Measurements from ENCODE around the gene BRMS1. TPM values are rescaled to one million over a fixed set of nuclear protein-coding genes. Genes with fewer than 3 reads are reported as not detected.
A peak's percentile ranks its signal among the peaks of the same experiment; 100 is the strongest.
"Not testable (repeated sequence)": the region's sequence is repeated elsewhere in the genome, so short reads cannot be mapped to it uniquely, and the experiment has no call there.

Gene BRMS1
- total RNA-seq (2014; rRNA removed; shearing (Covaris generic)) = 69.9 and 78.7 TPM in 2 replicates
- polyA plus RNA-seq (2015; cell fraction: cytosol; rRNA removed) = 35.2 and 45.6 TPM in 2 replicates
- 33.7 and 35.1 TPM in 2 replicates for polyA plus RNA-seq (2015; cell fraction: nucleus; rRNA removed)

GRCh38 chr11:66344550-66345315 is at the start of gene BRMS1:
BRMS1 (minus strand) TSS chr11:66345104; CDS start chr11:66342234, 2,870 bp downstream.
- peak; percentile 92 for DNase-seq (ENCODE audit: low read depth)

DNA sequence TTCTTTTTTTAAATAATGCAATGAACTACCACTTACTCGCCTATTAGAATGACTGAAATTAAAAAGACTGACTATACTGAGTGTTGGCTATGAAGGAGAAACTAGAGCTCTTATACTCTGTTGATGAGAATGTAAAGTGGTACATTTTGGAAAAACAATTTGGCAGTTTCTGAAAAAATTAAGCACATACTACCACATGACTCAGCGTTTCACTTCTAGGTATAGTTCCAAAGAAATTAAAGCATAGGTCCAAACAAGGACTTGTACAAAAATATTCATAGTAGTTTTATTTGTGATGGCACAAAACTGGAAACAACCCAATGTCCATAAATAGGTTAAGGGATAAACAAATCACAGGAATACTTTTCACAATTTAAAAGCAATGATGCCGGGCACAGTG is 49.0 kb upstream of the BRMS1 start:
- DNase-seq (ENCODE audit: low read depth) = no peak

- DNase-seq (ENCODE audit: low read depth) = no peak
Measured at GRCh38 chr11:66391322-66391721, 46.4 kb upstream of the BRMS1 start.

DNA sequence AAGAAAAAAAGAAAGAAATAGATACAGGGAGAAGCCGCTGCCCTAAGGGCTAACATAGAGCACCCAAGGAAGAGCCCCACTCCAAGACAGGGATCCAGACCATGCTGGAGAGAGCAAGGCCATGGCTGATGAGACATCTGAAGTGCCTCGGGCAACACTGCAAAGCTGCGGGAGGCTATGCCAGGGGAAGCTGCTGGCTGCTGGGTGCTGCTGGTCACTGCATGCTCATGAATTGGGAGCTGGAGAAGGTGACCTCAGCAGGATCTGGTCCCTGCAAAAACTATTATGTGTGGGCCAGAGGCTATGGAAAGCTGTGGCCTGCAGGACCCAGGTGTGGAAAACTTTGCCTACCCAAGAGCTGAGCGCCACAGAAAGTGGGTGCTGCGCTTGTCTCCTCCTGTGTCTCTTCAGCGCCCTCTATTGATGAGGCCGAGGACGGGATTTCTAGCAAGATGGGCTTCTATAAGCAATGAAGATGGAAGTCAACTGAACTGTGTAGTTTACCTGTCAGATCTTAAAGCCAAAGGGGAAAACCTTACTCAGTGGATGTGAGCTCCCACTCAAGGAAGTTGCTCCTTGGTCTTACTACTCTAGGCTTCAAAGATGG is 44.0 kb upstream of the BRMS1 start:
- DNase-seq (ENCODE audit: low read depth) = peak; percentile 44

DNA sequence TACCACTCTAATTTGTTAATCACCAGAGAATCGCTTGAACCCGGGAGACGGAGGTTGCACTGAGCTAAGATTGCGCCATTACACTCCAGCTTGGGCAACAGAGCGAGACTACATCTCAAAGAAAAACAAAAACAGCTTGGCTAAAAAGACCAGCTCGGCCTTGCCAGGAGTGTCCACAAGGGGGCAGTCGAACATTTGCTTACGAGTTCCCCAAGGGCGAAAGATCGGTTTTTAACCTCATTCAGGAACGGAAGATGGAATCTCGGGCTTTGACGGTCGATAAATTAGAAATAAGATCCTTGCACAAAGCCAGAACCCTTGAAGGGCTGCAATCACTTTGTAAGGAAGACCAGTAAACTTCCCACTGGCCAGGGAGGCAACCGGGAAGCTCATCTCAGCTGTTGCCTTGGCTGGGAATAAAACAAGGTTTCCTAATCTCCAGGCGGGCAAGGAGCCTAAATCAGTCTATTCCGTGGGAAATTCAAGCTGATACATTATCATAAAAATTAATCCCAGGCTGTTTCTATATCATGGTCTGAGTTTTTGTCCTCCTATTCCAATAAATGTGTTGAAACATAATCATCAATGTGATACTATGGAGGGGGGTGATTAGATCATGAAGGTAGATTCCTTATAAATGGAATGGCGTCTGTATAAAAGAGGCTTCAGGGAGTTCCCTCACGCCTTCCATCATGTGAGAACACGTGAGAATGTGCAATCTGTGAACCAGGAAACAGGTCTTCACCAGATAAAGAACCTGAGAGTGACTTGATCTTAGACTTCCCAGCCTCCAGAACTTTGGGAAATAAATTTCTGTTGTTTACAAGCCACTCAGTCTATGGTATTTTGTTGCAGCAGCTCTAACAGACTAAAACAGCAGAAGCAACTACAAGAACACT is 41.5 kb upstream of the BRMS1 start:
- peak; percentile 73 for DNase-seq (ENCODE audit: low read depth)

- DNase-seq (ENCODE audit: low read depth) = not testable (repeated sequence)
Measured at GRCh38 chr11:66384316-66384715, 39.4 kb upstream of the BRMS1 start.

- DNase-seq (ENCODE audit: low read depth) = not testable (repeated sequence)
Measured at GRCh38 chr11:66380264-66380663, 35.4 kb upstream of the BRMS1 start.

GRCh38 chr11:66373690-66374287 is 28.9 kb upstream of the BRMS1 start:
- not testable (repeated sequence) for DNase-seq (ENCODE audit: low read depth)

- DNase-seq (ENCODE audit: low read depth) = no peak
Measured at GRCh38 chr11:66373265-66373664, 28.4 kb upstream of the BRMS1 start.

- DNase-seq (ENCODE audit: low read depth) = no peak
Measured at GRCh38 chr11:66371627-66372415, 26.9 kb upstream of the BRMS1 start, which contains the start of gene SLC29A2. SLC29A2 (minus strand) TSS chr11:66371760; CDS start chr11:66371591, 169 bp downstream.

DNA sequence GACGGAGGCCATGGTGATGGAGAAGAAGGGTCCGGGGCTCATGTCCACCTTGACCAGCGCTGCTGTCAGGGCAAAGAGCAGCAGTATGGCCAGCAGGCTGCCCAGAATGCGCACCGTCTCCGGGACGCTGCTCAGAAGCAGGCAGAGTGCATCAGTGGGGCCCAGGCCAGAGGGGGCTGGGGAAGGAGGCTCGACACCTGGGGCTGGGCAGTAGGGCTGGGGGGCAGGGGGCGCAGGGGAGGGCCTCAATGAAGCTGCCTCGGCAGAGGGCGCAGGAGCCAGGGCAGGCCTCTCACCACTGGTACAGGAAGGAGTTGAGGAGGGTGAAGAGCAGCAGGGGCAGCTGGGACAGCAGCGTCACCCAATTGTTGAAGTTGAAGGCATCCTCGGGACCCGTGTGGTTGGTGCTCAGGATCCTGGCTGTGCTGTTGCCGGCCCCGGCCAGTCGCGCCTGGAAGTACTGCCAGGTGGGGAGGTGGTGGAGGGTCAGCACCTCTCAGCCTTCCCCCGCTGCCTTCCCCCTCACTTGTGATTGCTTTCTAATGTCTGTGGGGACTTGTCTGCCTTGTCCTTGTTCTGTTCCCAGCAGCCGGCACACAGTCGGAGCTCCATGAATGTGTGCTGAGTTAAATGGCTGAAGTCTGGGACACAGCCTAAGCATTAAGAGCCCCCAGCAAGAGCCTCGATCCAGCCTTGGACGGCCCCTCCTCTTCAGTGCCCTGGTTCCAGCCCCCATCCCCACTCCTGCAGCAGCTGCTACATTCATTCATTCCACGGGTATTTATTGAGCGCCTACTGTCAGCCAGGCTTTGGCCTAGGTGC is 24.4 kb upstream of the BRMS1 start:
- no peak for DNase-seq (ENCODE audit: low read depth)

DNA sequence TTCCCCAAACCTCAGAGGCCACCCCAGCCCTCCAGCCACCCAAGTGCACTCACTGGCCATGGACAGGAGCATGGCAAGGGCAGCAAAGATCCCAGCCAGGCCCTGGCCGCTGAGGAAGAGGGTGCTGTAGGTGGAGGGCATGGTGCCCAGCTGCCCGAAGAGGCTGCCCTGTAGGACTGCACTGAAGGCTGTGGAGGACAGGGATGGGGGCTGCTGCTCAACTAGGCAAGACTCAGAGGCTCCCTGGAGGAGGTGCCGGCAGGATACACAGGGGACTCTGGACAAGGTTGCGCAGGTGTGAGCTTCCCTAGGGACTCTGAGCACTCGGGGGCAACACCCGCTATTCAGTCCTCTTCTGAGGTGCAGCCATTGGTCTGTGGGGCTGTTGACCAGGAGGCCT is 23.6 kb upstream of the BRMS1 start:
- DNase-seq (ENCODE audit: low read depth) = no peak

GRCh38 chr11:66367561-66368312 is 22.8 kb upstream of the BRMS1 start:
- no peak for DNase-seq (ENCODE audit: low read depth)

DNA sequence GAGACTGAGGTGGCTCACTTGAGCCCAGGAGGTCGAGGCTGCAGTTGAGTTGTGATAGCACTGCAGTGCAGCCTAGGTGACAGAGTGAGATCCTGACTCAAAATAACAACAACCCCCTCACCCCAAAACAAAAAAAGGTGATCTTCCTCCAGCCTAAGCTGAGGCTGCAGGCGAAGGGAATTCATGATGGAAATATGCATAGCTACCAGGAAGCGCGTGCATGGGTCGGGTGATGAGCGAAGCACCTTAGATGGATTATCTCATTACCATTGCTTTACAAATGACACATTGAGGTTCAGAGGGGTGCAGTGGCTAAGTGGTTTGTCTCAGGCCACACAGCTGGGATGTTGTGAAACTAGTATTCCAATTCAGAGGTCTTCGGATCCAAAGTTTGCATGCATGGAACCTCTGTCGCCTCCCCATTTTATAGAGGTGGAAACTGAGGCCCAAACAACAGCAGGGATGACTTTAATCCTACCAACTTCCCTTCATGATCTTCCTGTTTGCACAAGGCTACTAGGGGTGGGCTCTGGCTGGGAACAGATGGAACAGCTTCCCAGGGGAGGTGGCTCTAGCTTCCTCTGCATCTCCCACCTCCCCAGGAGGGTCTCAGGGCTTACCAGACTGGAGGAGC is 22.1 kb upstream of the BRMS1 start:
- DNase-seq (ENCODE audit: low read depth) = no peak

DNA sequence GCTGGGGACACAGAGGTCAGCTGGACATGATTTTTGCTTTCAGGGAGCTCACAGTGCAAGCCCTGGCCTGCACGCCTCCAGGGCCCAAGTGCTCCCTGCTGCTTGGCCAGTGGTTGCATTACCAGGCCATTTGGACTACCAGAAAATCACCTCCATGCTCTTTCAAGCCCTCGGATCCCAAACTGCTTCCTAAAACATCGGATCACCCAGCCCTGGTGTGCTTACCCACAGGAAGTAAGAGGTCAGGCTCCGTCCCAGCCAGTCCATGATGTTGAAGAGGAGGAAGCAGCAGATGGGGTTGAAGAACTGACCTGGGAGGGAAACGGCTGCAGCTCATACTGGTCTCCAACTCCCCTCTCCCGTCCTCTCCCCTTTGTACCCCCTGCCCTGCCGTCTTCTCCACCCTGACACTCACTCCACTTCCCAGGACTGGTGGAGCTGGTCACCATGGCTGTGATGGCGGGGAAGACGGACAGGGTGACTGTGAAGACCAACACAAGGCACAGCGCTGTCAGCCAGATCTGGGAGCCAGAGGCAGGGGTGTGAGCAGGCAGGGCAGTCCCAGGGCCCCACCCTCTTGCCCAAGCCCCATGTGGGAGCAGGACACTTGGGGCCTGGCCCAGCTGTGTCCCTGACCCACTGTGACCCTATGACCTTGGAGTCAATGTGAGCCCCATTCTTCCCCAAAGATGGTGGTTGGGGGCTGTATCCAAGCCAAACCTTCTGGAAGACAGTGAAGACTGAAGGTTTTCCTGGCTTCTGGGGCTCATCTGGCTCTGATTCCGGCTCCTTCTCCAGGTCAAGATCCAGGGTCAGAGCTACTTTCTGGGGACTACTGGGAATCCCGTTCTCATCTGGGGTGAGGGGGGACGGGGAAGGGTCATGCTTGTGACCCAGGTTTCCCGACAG is 21.1 kb upstream of the BRMS1 start:
- DNase-seq (ENCODE audit: low read depth) = no peak

GRCh38 chr11:66365166-66365565 is 20.3 kb upstream of the BRMS1 start:
- DNase-seq (ENCODE audit: low read depth) = no peak

Data from HT1080 (cell line).